ENCODE results near the gene SORCS2. TPM values are rescaled to one million over a fixed set of nuclear protein-coding genes. Genes with fewer than 3 reads are reported as not detected.

The SORCS2 gene
- total and polyA plus RNA-seq, 3 donors from 2014 or later: 2.7 to 4.6 (median 2.9) TPM

DNA sequence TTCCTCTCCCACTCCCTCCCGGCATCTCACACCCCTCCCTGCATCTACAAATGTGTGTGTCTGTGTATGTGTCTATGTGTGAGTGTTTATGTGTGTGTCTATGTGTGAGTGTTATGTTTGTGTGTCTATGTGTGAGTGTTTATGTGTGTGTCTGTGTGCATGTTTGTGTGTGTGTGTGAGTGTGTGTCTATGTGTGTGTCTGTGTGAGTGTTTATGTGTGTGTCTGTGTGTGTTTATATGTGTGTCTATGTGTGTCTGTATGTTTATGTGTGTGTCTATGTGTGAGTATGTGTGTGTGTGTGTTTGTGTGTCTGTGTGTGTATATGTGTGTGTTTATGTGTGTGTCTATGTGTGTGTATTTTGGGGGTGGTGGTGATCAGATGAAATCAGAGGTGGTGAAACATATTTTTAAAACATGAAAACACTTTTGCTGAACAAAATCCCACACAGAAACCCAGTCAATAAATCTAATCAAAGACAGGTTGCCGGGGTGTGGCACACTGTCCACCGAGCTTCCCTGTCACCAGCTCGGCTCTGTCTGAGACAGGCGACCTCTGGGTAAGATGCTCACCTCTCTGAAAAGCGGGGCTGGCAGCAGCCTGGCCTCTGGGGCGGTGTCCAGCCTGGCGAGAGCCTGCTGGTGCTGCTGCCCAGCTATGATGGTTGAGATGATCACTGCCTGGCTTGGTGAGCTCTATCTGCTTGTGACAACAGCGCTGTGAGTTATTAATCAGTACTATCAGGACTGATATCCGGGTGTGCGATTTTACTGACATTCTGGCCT is 429.1 kb downstream of the SORCS2 start:
- Histone ChIP-seq H3K36me3 (ENCODE audit: low read depth, missing control alignments) (no peaks in the 10 kb centered on the region), H3K9me3 (no peaks in the 10 kb centered on the region), H3K4me1 (no peaks in the 10 kb centered on the region), H3K4me3 (no peak overlapping the region), H3K27ac (no peak overlapping the region), H3K27me3 (no peaks in the 10 kb centered on the region)
- DNase-seq: no peak
- no peak for TF ChIP-seq POLR2A (IDR thresholded peaks at IDR 0.05)
- 76 to 79% methylated on average over 7 to 11 of the region's 11 CpGs for WGBS, 2 donors
- intact Hi-C loops (cut with DNase I; ENCODE audit: low total_unique reads): no loop called here

DNA sequence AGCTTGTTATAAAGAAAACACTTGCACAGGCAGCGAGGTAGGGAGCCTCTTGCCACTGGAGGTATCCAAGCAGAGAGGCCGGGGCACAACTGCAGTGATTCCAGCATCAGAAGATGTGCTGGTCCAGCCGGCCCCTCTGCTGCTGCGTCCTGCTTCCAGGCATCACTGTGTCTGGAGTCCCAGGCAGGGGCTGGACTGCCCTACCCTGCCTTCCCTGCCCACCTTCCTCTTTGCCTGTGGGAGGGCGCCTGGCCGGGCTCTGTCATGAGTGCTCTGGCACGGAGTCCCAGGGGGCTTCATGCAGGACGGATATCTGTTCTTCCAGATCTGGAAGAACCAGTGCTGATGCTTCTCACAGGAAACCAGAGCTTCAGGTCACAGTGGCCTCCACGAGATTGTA is 430.0 kb downstream of the SORCS2 start:
- no peaks in the 10 kb centered on the region for H3K36me3 ChIP-seq (ENCODE audit: low read depth, missing control alignments)
- TF ChIP-seq, protein P1, sequence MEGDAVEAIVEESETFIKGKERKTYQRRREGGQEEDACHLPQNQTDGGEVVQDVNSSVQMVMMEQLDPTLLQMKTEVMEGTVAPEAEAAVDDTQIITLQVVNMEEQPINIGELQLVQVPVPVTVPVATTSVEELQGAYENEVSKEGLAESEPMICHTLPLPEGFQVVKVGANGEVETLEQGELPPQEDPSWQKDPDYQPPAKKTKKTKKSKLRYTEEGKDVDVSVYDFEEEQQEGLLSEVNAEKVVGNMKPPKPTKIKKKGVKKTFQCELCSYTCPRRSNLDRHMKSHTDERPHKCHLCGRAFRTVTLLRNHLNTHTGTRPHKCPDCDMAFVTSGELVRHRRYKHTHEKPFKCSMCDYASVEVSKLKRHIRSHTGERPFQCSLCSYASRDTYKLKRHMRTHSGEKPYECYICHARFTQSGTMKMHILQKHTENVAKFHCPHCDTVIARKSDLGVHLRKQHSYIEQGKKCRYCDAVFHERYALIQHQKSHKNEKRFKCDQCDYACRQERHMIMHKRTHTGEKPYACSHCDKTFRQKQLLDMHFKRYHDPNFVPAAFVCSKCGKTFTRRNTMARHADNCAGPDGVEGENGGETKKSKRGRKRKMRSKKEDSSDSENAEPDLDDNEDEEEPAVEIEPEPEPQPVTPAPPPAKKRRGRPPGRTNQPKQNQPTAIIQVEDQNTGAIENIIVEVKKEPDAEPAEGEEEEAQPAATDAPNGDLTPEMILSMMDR (IDR thresholded peaks at IDR 0.05): no peak
- no peak for TF ChIP-seq POLR2A (IDR thresholded peaks at IDR 0.05)
- H3K4me3 ChIP-seq: no peak overlapping the region
- DNase-seq: no peak
- H3K4me1 ChIP-seq: no peaks in the 10 kb centered on the region
- intact Hi-C loops (cut with DNase I; ENCODE audit: low total_unique reads): no loop called here
- no peak overlapping the region for H3K27ac ChIP-seq
- no peaks in the 10 kb centered on the region for H3K27me3 ChIP-seq
- 79 to 90% methylated on average over 9 of the region's 9 CpGs for WGBS, 2 donors
- no peaks in the 10 kb centered on the region for H3K9me3 ChIP-seq

DNA sequence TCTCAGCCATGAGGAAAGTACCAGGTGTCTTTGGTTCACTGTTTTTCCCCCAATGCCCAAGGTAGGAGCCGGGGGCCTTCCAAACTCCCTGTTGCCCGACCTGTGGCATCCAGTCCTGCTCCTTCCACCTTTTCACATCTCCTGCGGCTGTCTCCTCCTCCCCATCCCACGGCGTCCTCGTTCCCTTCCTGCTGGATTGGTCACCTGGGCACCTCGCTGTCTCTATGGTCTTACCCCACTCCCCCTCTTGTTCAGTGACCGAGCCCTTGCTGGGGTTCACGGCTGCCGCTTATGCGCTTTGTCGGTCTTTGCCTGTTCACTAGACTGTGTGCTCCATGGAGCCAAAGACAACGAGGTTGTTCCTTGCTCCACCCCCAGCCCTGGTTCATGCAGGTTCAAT is 431.1 kb downstream of the SORCS2 start:
- DNase-seq: no peak
- H3K27me3 ChIP-seq: no peaks in the 10 kb centered on the region
- 93 to 95% methylated on average over 13 of the region's 13 CpGs for WGBS, 2 donors
- H3K4me1 ChIP-seq: no peaks in the 10 kb centered on the region
- no peak overlapping the region for H3K4me3 ChIP-seq
- TF ChIP-seq, protein P1 (IDR thresholded peaks at IDR 0.05): no peak
- TF ChIP-seq POLR2A (IDR thresholded peaks at IDR 0.05): no peak
- intact Hi-C loops (cut with DNase I; ENCODE audit: low total_unique reads): no loop called here
- H3K27ac ChIP-seq: no peak overlapping the region
- H3K36me3 ChIP-seq (ENCODE audit: low read depth, missing control alignments): no peaks in the 10 kb centered on the region
- H3K9me3 ChIP-seq: no peaks in the 10 kb centered on the region

DNA sequence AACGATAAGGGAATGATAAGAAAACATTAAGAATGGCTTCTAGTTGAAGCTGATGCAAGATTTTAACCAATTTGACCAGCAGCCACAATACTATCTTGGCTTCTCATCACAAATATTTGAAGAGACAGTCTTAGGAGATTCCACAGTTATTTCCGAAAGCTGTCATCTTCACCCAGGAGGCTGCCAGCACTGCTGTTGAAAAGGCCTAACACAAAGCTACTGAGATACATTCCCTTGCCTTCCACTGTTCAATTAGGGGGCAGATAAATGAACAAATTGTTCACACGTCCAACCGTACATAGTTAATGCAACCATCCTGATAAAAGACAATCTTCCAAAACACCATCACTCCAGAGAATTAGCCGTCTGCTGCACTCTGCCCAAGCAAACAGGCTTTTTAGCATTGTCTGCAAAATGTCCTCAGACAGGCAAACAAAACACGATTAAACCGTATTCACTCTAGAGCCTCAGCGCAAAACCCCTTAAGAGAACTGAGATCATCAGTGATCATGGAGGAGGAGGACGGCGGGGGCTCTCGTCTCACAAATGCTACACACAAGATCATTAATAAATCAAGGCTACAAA is 432.1 kb downstream of the SORCS2 start:
- H3K9me3 ChIP-seq: no peaks in the 10 kb centered on the region
- no peak for DNase-seq
- no peak overlapping the region for H3K4me3 ChIP-seq
- no peaks in the 10 kb centered on the region for H3K36me3 ChIP-seq (ENCODE audit: low read depth, missing control alignments)
- WGBS, 2 donors: 57 to 72% methylated on average over 11 of the region's 11 CpGs
- intact Hi-C loops (cut with DNase I; ENCODE audit: low total_unique reads): no loop called here
- no peak for TF ChIP-seq POLR2A (IDR thresholded peaks at IDR 0.05)
- TF ChIP-seq, protein P1 (IDR thresholded peaks at IDR 0.05): no peak
- H3K27me3 ChIP-seq: no peaks in the 10 kb centered on the region
- no peaks in the 10 kb centered on the region for H3K4me1 ChIP-seq
- no peak overlapping the region for H3K27ac ChIP-seq

DNA sequence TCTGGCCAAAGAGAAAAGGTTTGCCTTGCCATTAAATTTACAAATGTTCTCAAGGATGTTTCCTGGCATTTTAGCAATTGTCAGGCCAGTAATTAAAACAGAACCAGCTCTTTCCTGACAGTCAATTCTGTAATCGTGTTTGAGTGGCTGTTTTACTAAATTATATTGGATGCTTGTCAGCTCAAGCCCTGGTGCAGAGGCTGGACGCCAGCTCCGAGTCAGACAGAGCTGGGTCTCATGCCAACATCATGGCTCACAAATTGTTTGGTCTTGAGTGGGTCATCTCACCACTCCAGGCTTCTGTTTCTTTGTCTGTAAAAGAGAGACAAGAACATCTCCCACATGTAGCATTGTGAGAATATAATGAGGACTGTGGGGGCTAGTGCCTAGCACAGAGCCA is 432.7 kb downstream of the SORCS2 start:
- 55 to 63% methylated on average over 3 of the region's 3 CpGs for WGBS, 2 donors
- TF ChIP-seq, protein P1 (IDR thresholded peaks at IDR 0.05): no peak
- no peak for TF ChIP-seq POLR2A (IDR thresholded peaks at IDR 0.05)
- Histone ChIP-seq H3K9me3 (no peaks in the 10 kb centered on the region), H3K36me3 (ENCODE audit: low read depth, missing control alignments) (no peaks in the 10 kb centered on the region), H3K4me3 (no peak overlapping the region), H3K27me3 (no peaks in the 10 kb centered on the region), H3K4me1 (no peaks in the 10 kb centered on the region), H3K27ac (no peak overlapping the region)
- intact Hi-C loops (cut with DNase I; ENCODE audit: low total_unique reads): no loop called here
- DNase-seq: no peak
